OCI-LY3 (cell line): ENCODE data around the gene RUFY3.
A peak's percentile ranks its signal among the peaks of the same experiment; 100 is the strongest.

Experiments used
- H2AFZ ChIP-seq: fragments of 200-600, 300-600 bp; shearing (Covaris generic); 2 replicates; pipeline ENCODE4 v1.6.0; 2014; ENCODE audit warnings: antibody characterized with exemption, low read depth, low read length
- H3K27ac ChIP-seq: fragments of 200-600, 300-600 bp; sonication (generic); 2 replicates; pipeline ENCODE4 v1.5.1; 2014; ENCODE audit warnings: mild to moderate bottlenecking, low read length, moderate library complexity, mixed read lengths
- H3K27me3 ChIP-seq: fragments of 200-600, 300-600 bp; sonication (generic); 2 replicates; pipeline ENCODE4 v1.6.1; 2014; ENCODE audit warnings: low read depth, low read length, mixed read lengths
- H3K36me3 ChIP-seq: fragments of 200-600, 300-600 bp; sonication (generic); replicated peaks from 2 replicates; pipeline ENCODE3; 2014; ENCODE audit warnings: low read depth, low read length, mixed read lengths
- H3K4me1 ChIP-seq: fragments of 300-600, 200-600 bp; sonication (generic); 2 replicates; pipeline ENCODE4 v1.6.1; 2014; ENCODE audit warnings: low read length, mixed read lengths
- H3K4me2 ChIP-seq: fragments of 200-600, 300-600 bp; sonication (generic); 2 replicates; pipeline ENCODE4 v1.6.1; 2014; ENCODE audit warnings: low read length, mixed read lengths
- H3K4me3 ChIP-seq: fragments of 300-600, 200-600 bp; sonication (generic); 2 replicates; pipeline ENCODE4 v1.5.1; 2014; ENCODE audit warnings: antibody characterized with exemption, mild to moderate bottlenecking, low read length, moderate library complexity
- H3K79me2 ChIP-seq: fragments of 300-600, 200-600 bp; shearing (Covaris generic); 2 replicates; pipeline ENCODE4 v1.6.1; 2014; ENCODE audit warnings: mild to moderate bottlenecking, low read length, mixed read lengths
- H3K9ac ChIP-seq: fragments of 300-600, 200-600 bp; shearing (Covaris generic); 2 replicates; pipeline ENCODE4 v1.6.0; 2014; ENCODE audit warnings: mild to moderate bottlenecking, low read length, moderate library complexity
- H3K9me3 ChIP-seq: fragments of 200-600, 300-600 bp; shearing (Covaris generic); 2 replicates; pipeline ENCODE4 v1.6.1; 2014; ENCODE audit warnings: low read length, mixed read lengths; ENCODE audit not compliant: insufficient read depth
- H4K20me1 ChIP-seq: fragments of 200-600, 300-600 bp; sonication (generic); 2 replicates; pipeline ENCODE4 v1.6.1; 2016; ENCODE audit warnings: low read length, mixed read lengths; ENCODE audit not compliant: insufficient read depth
- EZH2phosphoT487 ChIP-seq: fragments of 200-600 bp; shearing (Covaris generic); IDR thresholded peaks from 2 replicates; pipeline ENCODE4 v1.6.1; 2018; ENCODE audit warnings: antibody characterized with exemption, mixed run types, low read depth
- TF ChIP-seq, protein P1 (sequence below): fragments of 200-600, 300-600 bp; sonication (generic); IDR thresholded peaks from 2 replicates; pipeline ENCODE4 v1.5.1; 2014; ENCODE audit warnings: antibody characterized with exemption, low read length, low read depth

The RUFY3 gene

DNA sequence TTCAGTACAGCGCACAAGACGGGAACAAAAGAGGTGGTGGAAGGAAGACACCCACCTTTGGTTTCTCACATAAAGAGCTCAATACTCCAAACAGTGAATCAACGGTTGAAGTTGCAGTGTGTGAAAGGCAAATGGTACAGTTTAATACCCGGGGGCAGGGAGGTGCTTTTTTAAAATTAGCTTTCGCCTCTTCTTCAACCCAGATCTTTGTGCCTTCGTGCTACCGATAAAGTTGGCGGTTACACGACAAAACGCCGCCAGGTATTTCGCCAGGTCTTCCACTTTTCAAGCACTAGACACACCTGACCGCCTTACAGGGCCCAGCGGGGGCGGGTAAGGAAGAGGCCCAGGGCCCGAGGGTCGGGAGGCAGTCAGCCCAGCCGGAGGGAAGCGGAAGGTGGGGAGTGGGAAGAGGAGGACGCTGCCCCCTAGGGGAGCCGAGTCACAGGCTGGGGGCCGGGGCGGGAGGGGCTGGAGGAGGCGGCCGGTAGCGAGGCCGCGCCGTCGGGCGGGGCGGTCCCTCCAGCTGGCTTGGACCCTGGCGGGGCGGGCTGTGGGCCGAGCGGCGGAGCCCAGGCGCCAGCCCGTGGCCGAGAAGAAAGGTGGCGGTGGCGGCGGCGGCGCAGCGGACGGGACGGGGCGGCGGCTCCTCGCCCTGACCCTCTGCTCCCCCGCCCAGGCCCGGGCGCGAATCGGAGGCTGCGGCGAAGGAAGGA, 17.4 kb upstream of the RUFY3 start:
- Histone ChIP-seq H3K4me2 (peak overlapping the region; percentile 86), H3K79me2 (peaks cover 36% of the 10 kb centered on the region), H2AFZ (peak overlapping the region; percentile 73)

DNA sequence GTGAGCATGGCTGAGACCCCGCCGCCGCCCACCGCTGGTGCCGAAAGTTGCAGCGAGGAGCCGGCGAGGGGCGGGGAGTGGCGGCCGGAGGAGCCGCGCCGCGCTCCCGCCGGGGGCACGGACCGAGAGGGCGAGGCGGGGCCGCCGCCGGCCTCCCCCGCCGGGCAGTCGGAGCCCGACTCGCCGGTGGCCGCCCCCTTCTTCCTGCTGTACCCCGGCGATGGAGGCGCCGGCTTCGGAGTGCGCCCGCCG, 16.9 kb upstream of the RUFY3 start:
- Histone ChIP-seq H3K4me1 (peaks cover 29% of the 10 kb centered on the region), H3K4me3 (peak overlapping the region; percentile 89), H4K20me1 (no peaks in the 10 kb centered on the region), H3K79me2 (peaks cover 41% of the 10 kb centered on the region), H3K27ac (peak overlapping the region; percentile 88), H3K36me3 (no peaks in the 10 kb centered on the region), H3K9ac (peak overlapping the region; percentile 82), H2AFZ (0 out of 2 replicates have a peak overlapping the region, but pooled peaks have one; percentile 72), H3K9me3 (no peaks in the 10 kb centered on the region), H3K4me2 (peak overlapping the region; percentile 86), H3K27me3 (no peaks in the 10 kb centered on the region)
- TF ChIP-seq, protein P1, sequence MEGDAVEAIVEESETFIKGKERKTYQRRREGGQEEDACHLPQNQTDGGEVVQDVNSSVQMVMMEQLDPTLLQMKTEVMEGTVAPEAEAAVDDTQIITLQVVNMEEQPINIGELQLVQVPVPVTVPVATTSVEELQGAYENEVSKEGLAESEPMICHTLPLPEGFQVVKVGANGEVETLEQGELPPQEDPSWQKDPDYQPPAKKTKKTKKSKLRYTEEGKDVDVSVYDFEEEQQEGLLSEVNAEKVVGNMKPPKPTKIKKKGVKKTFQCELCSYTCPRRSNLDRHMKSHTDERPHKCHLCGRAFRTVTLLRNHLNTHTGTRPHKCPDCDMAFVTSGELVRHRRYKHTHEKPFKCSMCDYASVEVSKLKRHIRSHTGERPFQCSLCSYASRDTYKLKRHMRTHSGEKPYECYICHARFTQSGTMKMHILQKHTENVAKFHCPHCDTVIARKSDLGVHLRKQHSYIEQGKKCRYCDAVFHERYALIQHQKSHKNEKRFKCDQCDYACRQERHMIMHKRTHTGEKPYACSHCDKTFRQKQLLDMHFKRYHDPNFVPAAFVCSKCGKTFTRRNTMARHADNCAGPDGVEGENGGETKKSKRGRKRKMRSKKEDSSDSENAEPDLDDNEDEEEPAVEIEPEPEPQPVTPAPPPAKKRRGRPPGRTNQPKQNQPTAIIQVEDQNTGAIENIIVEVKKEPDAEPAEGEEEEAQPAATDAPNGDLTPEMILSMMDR = no peak
- TF ChIP-seq EZH2phosphoT487 = no peak

More for the DNA sequence above, 17.4 kb upstream of the RUFY3 start:
- Histone ChIP-seq H3K9ac (peak overlapping the region; percentile 82), H3K36me3 (no peaks in the 10 kb centered on the region), H3K27me3 (no peaks in the 10 kb centered on the region), H3K9me3 (no peaks in the 10 kb centered on the region), H4K20me1 (no peaks in the 10 kb centered on the region), H3K4me3 (peak overlapping the region; percentile 89), H3K27ac (peak overlapping the region; percentile 88), H3K4me1 (peaks cover 24% of the 10 kb centered on the region)
- no peak for TF ChIP-seq EZH2phosphoT487
- TF ChIP-seq, protein P1 = peak; percentile 55

DNA sequence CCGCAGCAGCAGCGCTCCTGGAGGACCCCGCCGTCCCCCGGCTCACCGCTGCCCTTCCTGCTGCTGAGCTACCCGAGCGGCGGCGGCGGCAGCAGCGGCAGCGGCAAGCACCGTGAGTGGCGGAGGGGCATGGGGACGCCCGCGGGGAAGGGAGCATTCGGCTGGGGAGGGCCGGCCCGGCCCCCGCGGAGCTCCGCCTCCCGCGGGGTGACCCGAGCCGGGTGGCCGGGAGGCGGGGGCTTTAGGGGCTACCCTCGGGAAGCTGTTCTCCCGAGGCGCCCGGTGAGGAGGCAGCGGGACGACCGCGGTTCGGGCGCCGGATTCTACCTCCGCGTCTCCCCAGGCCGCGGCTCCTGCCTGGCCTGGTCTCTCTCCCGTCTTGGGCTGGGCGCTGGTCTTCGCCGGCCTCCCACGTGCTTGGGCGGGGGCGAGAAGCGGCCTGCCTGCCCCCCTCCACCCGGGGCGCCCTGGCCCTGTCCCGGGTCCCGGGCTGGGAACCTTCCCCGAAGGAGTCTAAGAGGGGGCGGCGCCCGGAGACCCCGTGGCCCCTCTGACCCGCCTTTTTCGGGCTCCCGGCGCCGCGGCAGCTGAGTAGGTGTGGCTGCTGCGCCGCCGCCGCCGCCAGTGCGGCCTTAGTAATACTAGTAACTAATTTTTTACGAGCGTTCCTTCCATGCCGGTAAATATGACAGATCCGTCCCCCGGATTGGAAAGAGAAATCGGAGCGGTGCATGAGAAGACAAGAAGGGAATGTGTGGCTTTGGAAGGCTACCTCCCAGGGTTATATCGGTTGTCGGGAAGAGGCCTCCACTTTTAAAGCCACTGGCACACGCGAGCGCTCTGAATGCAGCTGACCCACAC, 16.4 kb upstream of the RUFY3 start:
- no peaks in the 10 kb centered on the region for H4K20me1 ChIP-seq
- peak overlapping the region; percentile 86 for H3K4me2 ChIP-seq
- H3K36me3 ChIP-seq = no peaks in the 10 kb centered on the region
- H3K9me3 ChIP-seq = no peaks in the 10 kb centered on the region
- H3K9ac ChIP-seq = peak overlapping the region; percentile 82
- peaks cover 31% of the 10 kb centered on the region for H3K4me1 ChIP-seq
- H3K79me2 ChIP-seq = peaks cover 46% of the 10 kb centered on the region
- TF ChIP-seq, protein P1 = no peak
- no peak for TF ChIP-seq EZH2phosphoT487
- peak overlapping the region; percentile 89 for H3K4me3 ChIP-seq
- H2AFZ ChIP-seq = peak overlapping the region; percentile 72
- no peaks in the 10 kb centered on the region for H3K27me3 ChIP-seq
- peak overlapping the region; percentile 88 for H3K27ac ChIP-seq

DNA sequence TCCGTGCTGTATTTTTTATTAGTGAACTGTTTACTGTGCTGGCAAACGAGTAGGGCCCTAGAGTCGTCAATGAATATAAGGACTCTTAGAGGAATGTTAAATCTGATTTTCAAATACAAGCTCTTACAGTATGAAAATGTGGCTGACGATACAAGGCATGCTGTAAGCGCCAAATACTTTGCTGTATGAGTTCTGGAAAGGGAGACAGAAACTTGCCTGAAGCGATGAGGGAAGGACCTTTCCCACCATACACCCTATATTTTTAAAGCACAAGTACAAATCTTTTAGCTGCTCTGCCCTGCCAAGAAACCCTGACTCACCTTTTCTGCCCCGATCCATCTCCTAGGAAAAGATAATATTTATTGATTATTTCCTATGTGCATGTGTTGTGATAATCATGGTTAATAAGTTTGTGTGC, 15.7 kb upstream of the RUFY3 start:
- Histone ChIP-seq H3K79me2 (peaks cover 49% of the 10 kb centered on the region), H3K27ac (peak overlapping the region; percentile 88)

More for the DNA sequence above, 15.7 kb upstream of the RUFY3 start:
- peak overlapping the region; percentile 72; the same call in 1 of the 2 replicates for H2AFZ ChIP-seq
- no peaks in the 10 kb centered on the region for H4K20me1 ChIP-seq
- H3K9me3 ChIP-seq = no peaks in the 10 kb centered on the region
- peaks cover 33% of the 10 kb centered on the region for H3K4me1 ChIP-seq
- H3K9ac ChIP-seq = peak overlapping the region; percentile 82
- H3K4me2 ChIP-seq = peak overlapping the region; percentile 86
- H3K36me3 ChIP-seq = no peaks in the 10 kb centered on the region
- TF ChIP-seq EZH2phosphoT487 = no peak
- TF ChIP-seq, protein P1 = no peak
- no peaks in the 10 kb centered on the region for H3K27me3 ChIP-seq
- peak overlapping the region; percentile 89 for H3K4me3 ChIP-seq
